ENCODE measurements around the gene SEC23B. TPM values are rescaled to one million over a fixed set of nuclear protein-coding genes. Genes with fewer than 3 reads are reported as not detected.

The SEC23B gene
- total and polyA plus RNA-seq, 2 of the 8 experiments (the other 6 are each of a cell fraction or from before 2014, with no cell fraction given), result 53.3 to 62.8 TPM

DNA sequence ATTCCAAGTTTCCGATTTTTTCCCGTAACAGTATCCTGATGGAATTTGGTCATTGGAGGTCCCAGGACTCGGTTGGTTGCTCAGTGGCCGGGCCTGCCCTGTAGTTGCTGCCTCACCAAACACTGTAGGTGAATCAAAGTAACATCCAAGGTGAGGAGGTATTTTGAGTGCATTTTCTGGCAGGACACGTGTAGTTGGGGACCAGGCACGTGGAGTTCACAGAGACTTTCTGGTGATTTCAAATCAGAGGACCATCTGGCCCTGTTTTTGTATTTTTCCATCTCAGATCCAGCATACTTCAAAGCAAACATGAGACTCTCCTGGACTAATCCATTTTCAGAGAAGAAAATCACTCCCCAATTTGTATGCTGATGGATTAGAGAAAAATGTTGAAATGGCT, 70.2 kb downstream of the SEC23B start (continued):
- TF ChIP-seq, protein P1, sequence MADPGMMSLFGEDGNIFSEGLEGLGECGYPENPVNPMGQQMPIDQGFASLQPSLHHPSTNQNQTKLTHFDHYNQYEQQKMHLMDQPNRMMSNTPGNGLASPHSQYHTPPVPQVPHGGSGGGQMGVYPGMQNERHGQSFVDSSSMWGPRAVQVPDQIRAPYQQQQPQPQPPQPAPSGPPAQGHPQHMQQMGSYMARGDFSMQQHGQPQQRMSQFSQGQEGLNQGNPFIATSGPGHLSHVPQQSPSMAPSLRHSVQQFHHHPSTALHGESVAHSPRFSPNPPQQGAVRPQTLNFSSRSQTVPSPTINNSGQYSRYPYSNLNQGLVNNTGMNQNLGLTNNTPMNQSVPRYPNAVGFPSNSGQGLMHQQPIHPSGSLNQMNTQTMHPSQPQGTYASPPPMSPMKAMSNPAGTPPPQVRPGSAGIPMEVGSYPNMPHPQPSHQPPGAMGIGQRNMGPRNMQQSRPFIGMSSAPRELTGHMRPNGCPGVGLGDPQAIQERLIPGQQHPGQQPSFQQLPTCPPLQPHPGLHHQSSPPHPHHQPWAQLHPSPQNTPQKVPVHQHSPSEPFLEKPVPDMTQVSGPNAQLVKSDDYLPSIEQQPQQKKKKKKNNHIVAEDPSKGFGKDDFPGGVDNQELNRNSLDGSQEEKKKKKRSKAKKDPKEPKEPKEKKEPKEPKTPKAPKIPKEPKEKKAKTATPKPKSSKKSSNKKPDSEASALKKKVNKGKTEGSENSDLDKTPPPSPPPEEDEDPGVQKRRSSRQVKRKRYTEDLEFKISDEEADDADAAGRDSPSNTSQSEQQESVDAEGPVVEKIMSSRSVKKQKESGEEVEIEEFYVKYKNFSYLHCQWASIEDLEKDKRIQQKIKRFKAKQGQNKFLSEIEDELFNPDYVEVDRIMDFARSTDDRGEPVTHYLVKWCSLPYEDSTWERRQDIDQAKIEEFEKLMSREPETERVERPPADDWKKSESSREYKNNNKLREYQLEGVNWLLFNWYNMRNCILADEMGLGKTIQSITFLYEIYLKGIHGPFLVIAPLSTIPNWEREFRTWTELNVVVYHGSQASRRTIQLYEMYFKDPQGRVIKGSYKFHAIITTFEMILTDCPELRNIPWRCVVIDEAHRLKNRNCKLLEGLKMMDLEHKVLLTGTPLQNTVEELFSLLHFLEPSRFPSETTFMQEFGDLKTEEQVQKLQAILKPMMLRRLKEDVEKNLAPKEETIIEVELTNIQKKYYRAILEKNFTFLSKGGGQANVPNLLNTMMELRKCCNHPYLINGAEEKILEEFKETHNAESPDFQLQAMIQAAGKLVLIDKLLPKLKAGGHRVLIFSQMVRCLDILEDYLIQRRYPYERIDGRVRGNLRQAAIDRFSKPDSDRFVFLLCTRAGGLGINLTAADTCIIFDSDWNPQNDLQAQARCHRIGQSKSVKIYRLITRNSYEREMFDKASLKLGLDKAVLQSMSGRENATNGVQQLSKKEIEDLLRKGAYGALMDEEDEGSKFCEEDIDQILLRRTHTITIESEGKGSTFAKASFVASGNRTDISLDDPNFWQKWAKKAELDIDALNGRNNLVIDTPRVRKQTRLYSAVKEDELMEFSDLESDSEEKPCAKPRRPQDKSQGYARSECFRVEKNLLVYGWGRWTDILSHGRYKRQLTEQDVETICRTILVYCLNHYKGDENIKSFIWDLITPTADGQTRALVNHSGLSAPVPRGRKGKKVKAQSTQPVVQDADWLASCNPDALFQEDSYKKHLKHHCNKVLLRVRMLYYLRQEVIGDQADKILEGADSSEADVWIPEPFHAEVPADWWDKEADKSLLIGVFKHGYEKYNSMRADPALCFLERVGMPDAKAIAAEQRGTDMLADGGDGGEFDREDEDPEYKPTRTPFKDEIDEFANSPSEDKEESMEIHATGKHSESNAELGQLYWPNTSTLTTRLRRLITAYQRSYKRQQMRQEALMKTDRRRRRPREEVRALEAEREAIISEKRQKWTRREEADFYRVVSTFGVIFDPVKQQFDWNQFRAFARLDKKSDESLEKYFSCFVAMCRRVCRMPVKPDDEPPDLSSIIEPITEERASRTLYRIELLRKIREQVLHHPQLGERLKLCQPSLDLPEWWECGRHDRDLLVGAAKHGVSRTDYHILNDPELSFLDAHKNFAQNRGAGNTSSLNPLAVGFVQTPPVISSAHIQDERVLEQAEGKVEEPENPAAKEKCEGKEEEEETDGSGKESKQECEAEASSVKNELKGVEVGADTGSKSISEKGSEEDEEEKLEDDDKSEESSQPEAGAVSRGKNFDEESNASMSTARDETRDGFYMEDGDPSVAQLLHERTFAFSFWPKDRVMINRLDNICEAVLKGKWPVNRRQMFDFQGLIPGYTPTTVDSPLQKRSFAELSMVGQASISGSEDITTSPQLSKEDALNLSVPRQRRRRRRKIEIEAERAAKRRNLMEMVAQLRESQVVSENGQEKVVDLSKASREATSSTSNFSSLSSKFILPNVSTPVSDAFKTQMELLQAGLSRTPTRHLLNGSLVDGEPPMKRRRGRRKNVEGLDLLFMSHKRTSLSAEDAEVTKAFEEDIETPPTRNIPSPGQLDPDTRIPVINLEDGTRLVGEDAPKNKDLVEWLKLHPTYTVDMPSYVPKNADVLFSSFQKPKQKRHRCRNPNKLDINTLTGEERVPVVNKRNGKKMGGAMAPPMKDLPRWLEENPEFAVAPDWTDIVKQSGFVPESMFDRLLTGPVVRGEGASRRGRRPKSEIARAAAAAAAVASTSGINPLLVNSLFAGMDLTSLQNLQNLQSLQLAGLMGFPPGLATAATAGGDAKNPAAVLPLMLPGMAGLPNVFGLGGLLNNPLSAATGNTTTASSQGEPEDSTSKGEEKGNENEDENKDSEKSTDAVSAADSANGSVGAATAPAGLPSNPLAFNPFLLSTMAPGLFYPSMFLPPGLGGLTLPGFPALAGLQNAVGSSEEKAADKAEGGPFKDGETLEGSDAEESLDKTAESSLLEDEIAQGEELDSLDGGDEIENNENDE (IDR thresholded peaks at IDR 0.05; ENCODE audit: insufficient replicate concordance, low read length), result no peak
- TF ChIP-seq GTF2F1 (IDR thresholded peaks at IDR 0.05; ENCODE audit: borderline replicate concordance, low read depth, low read length), result no peak

Measured in H1 (cell line).